OCI-LY1 (cell line): ENCODE measurements around the gene SLC6A7.

ENCODE experiments used
- H2AFZ ChIP-seq: fragments of 200-600 bp; sonication (generic), shearing (Covaris generic); 2 replicates; pipeline ENCODE4 v1.6.0; 2014; ENCODE audit warnings: antibody characterized with exemption, mild to moderate bottlenecking, low read length
- H3F3A ChIP-seq: fragments of 200-600 bp; sonication (generic), shearing (Covaris generic); 2 replicates; pipeline ENCODE4 v1.6.0; 2014; ENCODE audit warnings: mild to moderate bottlenecking, antibody characterized with exemption, low read length, moderate library complexity; ENCODE audit not compliant: insufficient read depth
- H3K27ac ChIP-seq: fragments of 200-600 bp; sonication (generic); 2 replicates; pipeline ENCODE4 v1.5.1; 2014; ENCODE audit warnings: low read length, mixed run types, mild to moderate bottlenecking, low read depth; ENCODE audit not compliant: poor library complexity, severe bottlenecking
- H3K27me3 ChIP-seq: fragments of 200-600 bp; sonication (generic); 2 replicates; pipeline ENCODE4 v1.6.0; 2014; ENCODE audit warnings: antibody characterized with exemption, mild to moderate bottlenecking, low read length, moderate library complexity; ENCODE audit not compliant: insufficient read depth
- H3K36me3 ChIP-seq: fragments of 200-600 bp; sonication (generic); 2 replicates; pipeline ENCODE4 v1.6.1; 2014; ENCODE audit warnings: mild to moderate bottlenecking, antibody characterized with exemption, low read length, moderate library complexity, mixed read lengths; ENCODE audit not compliant: insufficient read depth
- H3K4me1 ChIP-seq: fragments of 200-600 bp; sonication (generic); 2 replicates; pipeline ENCODE4 v1.5.1; 2014; ENCODE audit warnings: mild to moderate bottlenecking, low read length, moderate library complexity; ENCODE audit not compliant: insufficient read depth, severe bottlenecking
- H3K4me2 ChIP-seq: fragments of 200-600 bp; sonication (generic), shearing (Covaris generic); 2 replicates; pipeline ENCODE4 v1.6.1; 2014; ENCODE audit warnings: low read length
- H3K4me3 ChIP-seq: fragments of 200-600 bp; sonication (generic); 2 replicates; pipeline ENCODE4 v1.5.1; 2014; ENCODE audit warnings: low read length, low read depth, mild to moderate bottlenecking, mixed read lengths; ENCODE audit not compliant: poor library complexity, severe bottlenecking
- H3K79me2 ChIP-seq: fragments of 200-600 bp; shearing (Covaris generic); 2 replicates; pipeline ENCODE4 v1.6.1; 2016; ENCODE audit warnings: mixed run types, low read length, mixed read lengths; ENCODE audit not compliant: insufficient read depth
- H3K9ac ChIP-seq: fragments of 200-600 bp; sonication (generic), shearing (Covaris generic); 2 replicates; pipeline ENCODE4 v1.6.1; 2014; ENCODE audit warnings: mild to moderate bottlenecking, low read length, mixed read lengths
- H3K9me2 ChIP-seq: fragments of 200-600 bp; sonication (generic), shearing (Covaris generic); 2 replicates; pipeline ENCODE4 v1.6.1; 2014; ENCODE audit warnings: low read depth, mild to moderate bottlenecking, low read length, mixed read lengths
- H3K9me3 ChIP-seq: fragments of 200-600 bp; shearing (Covaris generic); 2 replicates; pipeline ENCODE4 v1.6.1; 2014; ENCODE audit warnings: low read length, mixed read lengths
- H4K20me1 ChIP-seq: fragments of 200-600 bp; sonication (generic), shearing (Covaris generic); 2 replicates; pipeline ENCODE4 v1.6.0; 2016; ENCODE audit warnings: mild to moderate bottlenecking, low read length; ENCODE audit not compliant: insufficient read depth
- CTCF ChIP-seq: fragments of 200-600 bp; sonication (generic), shearing (Covaris generic); IDR thresholded peaks from 2 replicates; pipeline ENCODE4 v1.5.1; 2017; ENCODE audit warnings: mild to moderate bottlenecking, antibody characterized with exemption, low read length, moderate library complexity, mixed read lengths
- EZH2 ChIP-seq: fragments of 200-600 bp; sonication (generic), shearing (Covaris generic); IDR thresholded peaks from 2 replicates; pipeline ENCODE4 v1.8.0; 2017; ENCODE audit warnings: borderline replicate concordance, mixed run types, mild to moderate bottlenecking, antibody characterized with exemption, low read length, moderate library complexity, mixed read lengths

SLC6A7 gene

GRCh38 chr5:150239099-150239793 is 49.4 kb downstream of the SLC6A7 start:
- no peaks in the 10 kb centered on the region for H3K79me2 ChIP-seq
- TF ChIP-seq CTCF, result no peak
- no peaks in the 10 kb centered on the region for H4K20me1 ChIP-seq
- no peaks in the 10 kb centered on the region for H3K4me1 ChIP-seq
- no peaks in the 10 kb centered on the region for H3K9me3 ChIP-seq
- H3K9ac ChIP-seq, result no peak overlapping the region
- H3K4me2 ChIP-seq, result no peak overlapping the region
- H3F3A ChIP-seq, result no peaks in the 10 kb centered on the region
- no peak overlapping the region for H3K4me3 ChIP-seq
- H2AFZ ChIP-seq, result no peak overlapping the region
- no peak overlapping the region for H3K27ac ChIP-seq
- H3K9me2 ChIP-seq, result no peaks in the 10 kb centered on the region
- no peaks in the 10 kb centered on the region; the same call in 1 of the 2 replicates for H3K27me3 ChIP-seq
- H3K36me3 ChIP-seq, result no peaks in the 10 kb centered on the region

GRCh38 chr5:150239794-150240122 is 49.9 kb downstream of the SLC6A7 start:
- Histone ChIP-seq H2AFZ (no peak overlapping the region), H3F3A (no peaks in the 10 kb centered on the region), H3K9ac (no peak overlapping the region), H3K27ac (no peak overlapping the region), H3K4me2 (no peak overlapping the region), H3K27me3 (no peaks in the 10 kb centered on the region; the same call in 1 of the 2 replicates), H3K79me2 (no peaks in the 10 kb centered on the region), H3K4me3 (no peak overlapping the region), H3K9me3 (no peaks in the 10 kb centered on the region), H3K9me2 (no peaks in the 10 kb centered on the region), H3K4me1 (no peaks in the 10 kb centered on the region), H4K20me1 (no peaks in the 10 kb centered on the region), H3K36me3 (no peaks in the 10 kb centered on the region)
- TF ChIP-seq CTCF (no peak), EZH2 (no peak)

GRCh38 chr5:150241298-150242160 is 51.7 kb downstream of the SLC6A7 start:
- Histone ChIP-seq H3K4me3 (no peak overlapping the region), H3K36me3 (no peaks in the 10 kb centered on the region), H3F3A (no peaks in the 10 kb centered on the region), H3K9me3 (no peaks in the 10 kb centered on the region), H3K27me3 (no peaks in the 10 kb centered on the region; the same call in 1 of the 2 replicates), H3K27ac (no peak overlapping the region), H3K4me1 (no peaks in the 10 kb centered on the region), H3K4me2 (no peak overlapping the region), H3K79me2 (no peaks in the 10 kb centered on the region), H4K20me1 (no peaks in the 10 kb centered on the region), H3K9ac (no peak overlapping the region), H3K9me2 (no peaks in the 10 kb centered on the region), H2AFZ (no peak overlapping the region)
- TF ChIP-seq CTCF (no peak), EZH2 (no peak)
